ENCODE results near the gene CCDC63. TPM values are rescaled to one million over a fixed set of nuclear protein-coding genes. Genes with fewer than 3 reads are reported as not detected.
"Not testable (repeated sequence)": the region's sequence is repeated elsewhere in the genome, so short reads cannot be mapped to it uniquely, and the experiment has no call there.

CCDC63 gene
- total RNA-seq, 2 donors from 2014 or later: not detected

GRCh38 chr12:110941391-110941790 lies 94.6 kb downstream of the CCDC63 start:
- no peak overlapping the region for H3K4me3 Mint-ChIP-seq
- H3K27ac Mint-ChIP-seq: no peak overlapping the region
- H3K9me3 Mint-ChIP-seq: no peaks in the 10 kb centered on the region
- peaks cover 3 to 6% of the 10 kb centered on the region in 2 donors for H3K4me1 Mint-ChIP-seq (ENCODE audit: low read depth in 2 of 2)
- H3K36me3 Mint-ChIP-seq: no peaks in the 10 kb centered on the region
- DNase-seq (ENCODE audit: low spot score): no peak
- ATAC-seq: no peak
- H3K27me3 Mint-ChIP-seq: peaks cover 17 to 39% of the 10 kb centered on the region in 2 donors

- no peaks in the 10 kb centered on the region for H3K9me3 Mint-ChIP-seq
- DNase-seq (ENCODE audit: low spot score): no peak
- no peaks in the 10 kb centered on the region for H3K4me1 Mint-ChIP-seq (ENCODE audit: low read depth in 2 of 2)
- no peak overlapping the region for H3K27ac Mint-ChIP-seq
- no peak overlapping the region for H3K4me3 Mint-ChIP-seq
- no peak for ATAC-seq
- H3K27me3 Mint-ChIP-seq: peaks cover 12 to 26% of the 10 kb centered on the region in 2 donors
- no peaks in the 10 kb centered on the region for H3K36me3 Mint-ChIP-seq
Measured at GRCh38 chr12:110943373-110943772, 96.6 kb downstream of the CCDC63 start.

- Mint-ChIP-seq H3K9me3 (no peaks in the 10 kb centered on the region), H3K4me1 (ENCODE audit: low read depth in 2 of 2) (no peaks in the 10 kb centered on the region), H3K4me3 (no peak overlapping the region), H3K36me3 (no peaks in the 10 kb centered on the region), H3K27ac (no peak overlapping the region), H3K27me3 (peaks cover 7 to 17% of the 10 kb centered on the region in 2 donors)
- no peak for ATAC-seq
- no peak for DNase-seq (ENCODE audit: low spot score)
Measured at GRCh38 chr12:110948041-110948440, 101.3 kb downstream of the CCDC63 start.

GRCh38 chr12:110950466-110950865 lies 103.7 kb downstream of the CCDC63 start:
- DNase-seq (ENCODE audit: low spot score); H3K27ac Mint-ChIP-seq; H3K4me3 Mint-ChIP-seq; ATAC-seq; H3K9me3 Mint-ChIP-seq; H3K4me1 Mint-ChIP-seq (ENCODE audit: low read depth in 2 of 2); H3K27me3 Mint-ChIP-seq; H3K36me3 Mint-ChIP-seq: not testable (repeated sequence)

GRCh38 chr12:110950867-110951266 lies 104.1 kb downstream of the CCDC63 start:
- not testable (repeated sequence) for H3K9me3 Mint-ChIP-seq; ATAC-seq; DNase-seq (ENCODE audit: low spot score); H3K4me3 Mint-ChIP-seq; H3K27ac Mint-ChIP-seq; H3K36me3 Mint-ChIP-seq; H3K4me1 Mint-ChIP-seq (ENCODE audit: low read depth in 2 of 2); H3K27me3 Mint-ChIP-seq

Other genes with a start within 250 kb of the CCDC63 start
- gene TCTN1, start 232.9 kb upstream of the CCDC63 start, total RNA-seq: 1 to 10 TPM; 5.0 to 8.9 TPM
- 1 to 10 TPM in 1 of 2 donors, under 1 TPM in 1; 1.00 to 3.3 TPM for gene HVCN1, start 157.9 kb upstream of the CCDC63 start, total RNA-seq
- gene PPP1CC, start 104.1 kb upstream of the CCDC63 start, total RNA-seq: 100 to 1,000 TPM; 140 to 143 TPM
- gene MYL2, start 73.6 kb downstream of the CCDC63 start, total RNA-seq: not detected
- gene CUX2, start 187.2 kb downstream of the CCDC63 start, total RNA-seq: not detected

Measured in natural killer cell treated with Interleukin-12 subunit alpha and Interleukin-12 subunit beta and Interleukin-15 and Interleukin-18, amount 100 ng/mL, for 72 hours (primary cell).